Head of caudate nucleus (tissue), 42 donors: ENCODE data around the gene PDIA6.
A peak's percentile ranks its signal among the peaks of the same experiment; 100 is the strongest.
"Not testable (repeated sequence)": the region's sequence is repeated elsewhere in the genome, so short reads cannot be mapped to it uniquely, and the experiment has no call there.

Experiments used
- DNase-seq, 42 donors: peaks; one replicate each; pipeline versions ENCODE4 v3.0.0 to v3.0.0-alpha.2; 2020 to 2021; ENCODE audit warnings: mixed read lengths in 7 of 42
- intact Hi-C: fragments of 100-400 bp; cut with DNase I; formaldehyde crosslinking; loops from one replicate; pipeline ENCODE4 v1.15.0; 2022

Gene PDIA6

GRCh38 chr2:10814571-10815331, 2.2 kb upstream of the PDIA6 start:
- DNase-seq = no peak
- intact Hi-C loops = loop anchor here (5.0 kb wide), 1 partner anchor 528 kb away; the partner anchor contains the start of gene ROCK2

GRCh38 chr2:10814142-10814541, 1.6 kb upstream of the PDIA6 start:
- DNase-seq = peak in 1 of 42 donors; percentile 16
- intact Hi-C loops = loop anchor here (5.0 kb wide), 1 partner anchor 528 kb away; the partner anchor contains the start of gene ROCK2

- intact Hi-C loops = loop anchor here (5.0 kb wide), 1 partner anchor 529 kb away; the partner anchor contains the start of gene ROCK2
- peak in 1 of 42 donors; percentile 39 for DNase-seq
These were observed 866 bp upstream of the PDIA6 start for GRCh38 chr2:10813163-10814138.

GRCh38 chr2:10811517-10811916, 1.1 kb downstream of the PDIA6 start:
- intact Hi-C loops = loop anchor here (5.0 kb wide), 1 partner anchor 531 kb away; the partner anchor contains the start of gene ROCK2
- no peak for DNase-seq

GRCh38 chr2:10810202-10811161, 2.1 kb downstream of the PDIA6 start:
- peak in 1 of 42 donors; percentile 8 for DNase-seq
- intact Hi-C loops = loop anchor here (5.0 kb wide), 1 partner anchor 532 kb away; the partner anchor contains the start of gene ROCK2

GRCh38 chr2:10806543-10806942, 6.0 kb downstream of the PDIA6 start:
- intact Hi-C loops = no loop called here
- no peak for DNase-seq

GRCh38 chr2:10805990-10806389, 6.6 kb downstream of the PDIA6 start:
- DNase-seq, intact Hi-C loops: not testable (repeated sequence)

- intact Hi-C loops = no loop called here
- peak in 1 of 42 donors; percentile 4 for DNase-seq
These were observed 9.9 kb downstream of the PDIA6 start for GRCh38 chr2:10802657-10803056.

- intact Hi-C loops = no loop called here
- no peak for DNase-seq
These were observed 12.4 kb downstream of the PDIA6 start for GRCh38 chr2:10800163-10800562.

GRCh38 chr2:10798783-10799182, 13.8 kb downstream of the PDIA6 start:
- intact Hi-C loops = no loop called here
- peak in 1 of 42 donors; percentile 16 for DNase-seq

- intact Hi-C loops = no loop called here
- no peak for DNase-seq
These were observed 15.9 kb downstream of the PDIA6 start for GRCh38 chr2:10796703-10797102.

GRCh38 chr2:10795508-10796046, 17.0 kb downstream of the PDIA6 start:
- DNase-seq = no peak
- intact Hi-C loops = no loop called here

GRCh38 chr2:10794876-10795275, 17.7 kb downstream of the PDIA6 start:
- DNase-seq = peak in 1 of 42 donors; percentile 2
- intact Hi-C loops = no loop called here

- DNase-seq = no peak
- intact Hi-C loops = no loop called here
These were observed 18.8 kb downstream of the PDIA6 start for GRCh38 chr2:10793816-10794215.

- peak in 3 of 42 donors; percentile 14 to 48 (median 20) for DNase-seq
- intact Hi-C loops = no loop called here
These were observed 19.8 kb downstream of the PDIA6 start for GRCh38 chr2:10792660-10793400.

- intact Hi-C loops = no loop called here
- peak in 2 of 42 donors; percentile 9 to 33 for DNase-seq
These were observed 20.5 kb downstream of the PDIA6 start for GRCh38 chr2:10792001-10792634.
